NCI-H446 treated with DMSO at 0.1 percent for 48 hours (cell line): ENCODE measurements around the gene RASD1.
"Not testable (repeated sequence)": the region's sequence is repeated elsewhere in the genome, so short reads cannot be mapped to it uniquely, and the experiment has no call there.

ENCODE experiments used
- DNase-seq: peaks from one replicate; lab custom pipeline; 2025; lab: John Stamatoyannopoulos, UW

RASD1 gene

DNA sequence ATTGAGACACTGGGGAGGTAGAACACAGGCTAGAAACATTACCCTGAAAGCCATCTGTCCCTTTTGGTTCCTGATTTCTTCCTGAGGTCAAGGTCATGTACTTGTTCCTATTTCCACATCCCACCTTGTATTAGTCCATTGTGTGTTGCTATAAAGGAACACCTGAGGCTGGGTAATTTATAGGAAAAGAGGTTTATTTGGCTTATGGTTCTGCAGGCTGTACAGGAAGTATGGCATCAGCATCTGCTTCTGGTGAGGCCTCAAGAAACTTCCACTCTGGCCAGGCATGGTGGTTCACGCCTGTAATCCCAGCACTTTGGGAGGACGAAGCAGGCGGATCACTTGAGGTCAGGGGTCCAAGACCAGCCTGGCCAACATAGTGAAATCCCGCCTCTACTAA is 26.8 kb downstream of the RASD1 start:
- DNase-seq: no peak

DNA sequence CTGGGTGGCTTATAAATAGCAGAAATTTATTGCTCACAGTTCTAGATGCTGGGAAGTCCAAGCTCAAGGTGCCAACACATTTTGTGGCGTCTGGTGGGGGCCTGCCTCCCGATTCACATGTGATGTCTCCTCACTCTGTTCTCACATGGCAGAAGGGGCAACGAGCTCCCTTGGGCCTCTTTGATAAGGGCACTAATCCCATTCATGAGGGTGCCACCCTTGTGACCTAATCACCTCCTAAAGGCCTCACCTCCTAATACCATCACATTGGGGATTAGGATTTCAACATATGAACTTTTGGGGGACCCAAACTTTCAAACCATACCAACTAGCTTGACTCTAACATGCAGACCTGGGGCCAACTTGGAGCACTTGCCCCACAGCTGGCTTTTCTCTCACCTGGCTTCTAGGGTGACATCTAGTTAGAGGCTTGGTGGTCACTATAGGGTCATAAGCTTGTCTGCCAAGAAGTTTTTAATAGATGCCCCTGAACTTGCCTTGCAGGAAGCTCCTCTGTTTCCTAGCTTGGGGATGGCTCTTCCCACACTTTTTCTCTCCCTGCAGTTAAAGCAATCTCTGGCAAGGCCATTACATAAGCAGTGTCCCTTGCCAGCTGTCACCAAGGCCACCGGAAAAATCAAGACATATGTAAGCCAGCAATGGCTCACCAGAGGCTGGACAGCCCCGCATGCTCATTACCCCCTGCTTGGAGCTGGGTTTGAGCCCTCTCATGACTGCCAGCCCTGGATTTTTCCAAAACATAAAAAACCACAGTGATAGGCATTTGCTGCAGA is 27.8 kb downstream of the RASD1 start:
- DNase-seq: no peak

DNA sequence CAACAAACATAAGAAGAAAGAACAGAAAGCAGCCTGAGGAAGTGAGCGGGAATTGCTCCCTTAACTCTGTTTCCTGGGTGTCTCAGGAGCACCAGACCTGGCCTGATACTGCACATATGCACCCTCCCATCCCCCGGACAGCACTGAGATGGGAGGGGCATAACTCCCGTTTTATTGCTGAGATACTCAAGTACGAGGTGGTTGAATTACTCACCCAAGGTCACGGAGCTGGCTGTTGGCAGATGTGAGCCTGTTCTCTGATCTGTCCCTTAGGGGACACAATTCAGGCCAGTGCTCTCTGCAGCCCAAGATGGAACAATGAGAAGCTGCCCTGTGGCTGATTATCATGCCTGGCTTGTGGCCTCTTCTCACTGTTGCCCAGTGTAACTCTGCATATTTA is 28.5 kb downstream of the RASD1 start:
- no peak for DNase-seq

DNA sequence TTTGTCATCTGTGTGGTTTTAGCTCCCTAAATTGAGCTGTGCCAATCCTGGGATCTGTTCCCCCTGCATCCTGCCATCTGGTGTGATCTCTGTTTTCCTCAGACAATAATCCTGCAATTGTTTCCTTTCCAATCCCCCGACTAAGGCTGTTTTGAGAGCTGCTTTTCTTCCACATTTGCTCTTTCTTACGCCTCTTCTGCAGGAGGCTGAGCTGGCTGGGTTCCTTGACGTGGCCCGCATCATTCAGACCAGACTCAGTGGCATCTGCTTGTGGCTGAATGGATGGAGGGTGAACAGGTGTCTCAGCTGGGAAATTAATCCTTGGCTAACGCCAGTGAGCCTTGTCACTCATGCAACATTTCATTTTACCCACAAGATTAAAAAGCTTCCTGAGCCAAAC is 29.2 kb downstream of the RASD1 start:
- DNase-seq: peak; percentile 28

GRCh38 chr17:17466511-17466910 is 29.7 kb downstream of the RASD1 start:
- peak; percentile 50 for DNase-seq

DNA sequence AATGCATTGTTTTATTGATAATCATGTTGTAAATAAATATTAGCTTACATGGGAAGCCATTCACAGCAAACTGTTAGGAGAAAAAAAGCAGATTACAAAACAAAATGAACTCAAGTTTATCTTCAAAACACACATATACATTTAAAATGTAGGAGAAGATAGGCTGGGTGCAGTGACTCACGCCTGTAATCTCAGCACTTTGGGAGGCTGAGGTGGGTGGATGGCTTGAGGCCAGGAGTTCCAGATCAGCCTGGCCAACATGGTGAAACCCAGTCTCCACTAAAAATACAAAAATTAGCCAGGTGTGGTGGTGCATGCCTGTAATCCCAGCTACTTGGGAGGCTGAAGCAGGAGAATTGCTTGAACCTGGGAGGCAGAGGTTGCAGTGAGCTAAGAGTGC is 30.3 kb downstream of the RASD1 start:
- not testable (repeated sequence) for DNase-seq

- no peak for DNase-seq
These were observed 32.4 kb downstream of the RASD1 start for GRCh38 chr17:17463821-17464220.

GRCh38 chr17:17462048-17462824 is 34.0 kb downstream of the RASD1 start:
- DNase-seq: no peak

GRCh38 chr17:17460038-17460437 is 36.2 kb downstream of the RASD1 start:
- no peak for DNase-seq

DNA sequence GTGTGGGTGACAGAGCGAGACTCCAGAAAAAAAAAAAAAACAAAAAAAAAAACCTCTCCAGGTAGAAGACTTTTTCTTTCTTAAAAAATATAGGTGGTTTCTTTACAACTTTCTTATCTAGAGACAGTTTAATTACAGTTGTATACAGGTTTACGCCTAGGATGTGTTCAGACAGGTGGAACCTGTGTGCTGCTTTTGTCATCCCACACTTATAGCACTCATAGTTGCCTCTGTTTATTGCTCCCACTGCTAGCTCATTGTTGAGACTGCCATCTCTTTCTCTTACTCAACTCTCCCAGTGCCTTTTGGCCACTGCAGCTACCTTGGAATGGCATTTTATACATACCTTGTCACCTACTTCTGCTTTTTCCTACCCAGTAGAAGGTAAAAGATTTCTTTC is 38.5 kb downstream of the RASD1 start:
- no peak for DNase-seq

DNA sequence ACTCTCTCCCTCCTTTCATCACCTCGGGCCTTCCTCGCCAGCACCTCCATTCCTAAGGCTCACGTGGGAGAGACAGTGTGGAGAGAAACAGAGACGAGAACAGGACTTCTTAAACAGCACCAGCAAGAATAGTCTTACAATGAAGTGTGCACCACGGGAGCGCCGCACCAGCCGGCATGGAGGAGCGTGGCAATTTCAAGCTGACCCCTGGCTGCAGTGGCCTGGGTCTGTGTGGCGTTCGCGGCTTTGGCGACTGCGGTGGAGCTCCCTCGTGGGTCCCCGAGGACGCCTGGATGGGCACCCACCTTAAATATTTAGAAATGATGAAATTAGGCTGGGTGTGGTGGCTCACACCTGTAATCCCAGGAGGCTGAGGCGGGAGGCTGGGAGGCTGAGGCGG is 39.9 kb downstream of the RASD1 start:
- DNase-seq: no peak

- no peak for DNase-seq
These were observed 41.0 kb downstream of the RASD1 start for GRCh38 chr17:17455173-17455572.

DNA sequence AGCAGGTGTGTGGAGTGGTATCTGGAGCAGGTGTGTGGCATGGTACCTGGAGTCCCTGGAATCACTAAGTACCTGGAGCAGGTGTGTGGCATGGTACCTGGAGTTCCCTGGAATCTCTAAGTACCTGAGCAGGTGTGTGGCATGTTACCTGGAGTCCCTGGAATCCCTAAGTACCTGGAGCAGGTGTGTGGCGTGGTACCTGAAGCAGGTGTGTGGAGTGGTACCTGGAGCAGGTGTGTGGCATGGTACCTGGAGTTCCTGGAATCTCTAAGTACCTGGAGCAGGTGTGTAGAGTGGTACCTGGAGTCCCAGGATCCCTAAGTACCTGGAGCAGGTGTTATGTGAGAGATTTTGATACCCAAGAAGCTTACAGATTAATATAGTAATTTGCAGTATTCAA is 41.5 kb downstream of the RASD1 start:
- DNase-seq: not testable (repeated sequence)

GRCh38 chr17:17454276-17454675 is 41.9 kb downstream of the RASD1 start:
- no peak for DNase-seq

DNA sequence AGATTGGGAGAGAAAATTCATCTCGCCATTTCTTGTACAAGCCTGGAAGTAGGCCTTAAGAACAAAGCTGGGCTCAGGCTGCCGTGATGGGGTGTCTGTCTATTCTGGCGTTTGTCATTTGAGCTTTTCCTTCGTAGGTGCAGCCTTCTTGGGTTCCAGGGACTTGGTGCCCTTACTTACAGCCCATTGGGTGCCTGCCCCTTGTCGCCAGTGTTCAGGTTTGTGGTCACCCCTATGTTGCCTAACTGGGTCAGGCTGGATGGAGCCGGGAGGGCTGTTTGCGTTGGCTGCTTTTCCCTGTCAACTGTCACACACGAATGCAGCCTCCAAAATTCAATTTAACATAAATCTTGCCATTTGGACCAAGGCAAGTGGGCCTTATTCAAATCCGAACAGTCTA is 43.1 kb downstream of the RASD1 start:
- DNase-seq: no peak

DNA sequence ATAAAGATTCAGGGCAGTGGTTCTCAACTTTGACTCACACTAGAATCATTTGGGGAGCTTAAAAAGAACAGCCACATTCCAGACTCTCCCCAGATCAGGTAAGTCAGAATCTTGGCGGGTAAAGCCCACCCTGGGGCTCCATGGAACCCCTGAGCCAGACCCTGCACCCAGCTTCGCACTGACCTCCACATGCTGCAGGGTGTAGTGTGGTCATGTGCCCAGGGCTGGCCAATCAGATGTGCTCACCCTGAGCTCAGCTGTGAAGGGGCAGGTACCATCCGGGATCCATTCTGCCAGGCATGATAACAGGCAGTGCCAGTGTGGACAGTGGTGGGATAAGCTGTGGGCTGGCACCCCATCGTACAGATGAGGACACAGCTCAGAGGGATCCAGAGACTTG is 47.5 kb downstream of the RASD1 start:
- no peak for DNase-seq

DNA sequence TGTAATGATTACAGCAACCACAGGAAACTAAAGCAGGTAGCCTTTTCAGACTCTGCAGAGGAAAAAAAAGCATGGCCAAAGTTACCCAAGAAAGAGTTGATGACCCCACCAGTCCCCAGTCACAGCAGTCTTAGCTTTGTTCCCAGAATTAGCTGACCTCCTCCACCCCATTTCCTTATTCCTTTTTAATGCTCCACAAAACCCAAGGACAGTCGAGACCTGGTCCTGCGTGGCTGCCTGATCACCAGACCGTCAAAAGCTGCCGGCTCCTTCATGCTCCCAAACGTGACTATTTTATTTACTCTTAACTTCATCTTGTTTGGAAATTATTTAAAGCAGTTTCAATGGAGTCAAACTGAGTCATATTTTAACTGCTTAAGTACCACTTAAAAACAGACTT is 48.1 kb downstream of the RASD1 start:
- DNase-seq: no peak

DNA sequence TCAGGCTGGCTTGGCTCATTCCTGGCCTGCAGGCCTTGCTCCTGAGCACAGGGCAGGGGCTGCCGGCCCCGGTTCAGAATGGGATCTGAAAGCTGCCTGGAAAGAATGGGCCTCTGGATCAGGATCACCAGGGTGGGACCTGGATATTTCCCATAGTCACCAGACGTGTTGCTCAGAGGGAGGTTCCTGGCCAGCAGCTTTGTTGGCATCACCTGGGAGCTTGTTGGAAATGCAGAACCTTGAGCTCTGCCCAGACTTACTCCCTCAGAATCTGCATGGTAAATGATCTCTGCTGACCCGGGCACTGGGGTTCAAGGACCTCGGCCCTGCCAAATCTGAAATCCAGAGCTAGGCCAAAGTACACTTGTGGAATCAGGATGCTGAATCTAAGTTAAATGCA is 48.9 kb downstream of the RASD1 start:
- no peak for DNase-seq

GRCh38 chr17:17446666-17447155 is 49.5 kb downstream of the RASD1 start:
- no peak for DNase-seq

DNA sequence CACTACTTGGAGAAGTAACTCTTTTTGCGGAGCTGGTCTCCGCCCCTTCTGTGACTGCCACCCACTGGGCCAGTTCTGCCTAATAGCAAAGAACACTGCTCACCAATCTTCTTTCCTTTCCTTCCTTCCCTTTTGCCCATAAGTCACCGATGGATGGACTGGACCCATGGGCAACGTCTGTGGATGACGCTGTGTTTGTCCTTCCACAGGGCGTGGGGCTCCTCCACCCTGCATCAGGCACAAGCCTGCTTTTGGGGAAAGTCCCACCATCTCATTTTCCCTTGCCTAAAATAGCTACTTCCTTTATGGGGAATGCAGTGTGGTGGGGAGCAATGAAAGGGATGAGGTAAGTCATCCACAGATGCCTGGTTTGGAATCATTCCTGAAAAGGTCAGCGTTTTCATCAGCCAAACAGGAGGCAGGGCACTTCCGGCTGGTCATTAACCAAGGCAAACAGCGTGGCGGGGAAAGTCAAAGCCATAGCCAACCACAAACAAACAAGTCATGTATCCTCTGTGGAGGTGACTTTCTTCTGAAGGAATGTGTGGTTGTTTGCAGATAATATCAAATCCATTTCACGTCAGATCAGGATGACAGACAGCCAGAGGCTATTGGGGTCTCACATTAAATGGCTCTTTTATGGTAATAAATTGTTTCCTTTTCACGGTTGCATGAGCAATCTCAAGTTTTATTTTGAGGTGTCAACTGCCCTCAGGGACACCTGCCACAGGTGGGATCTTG is 50.1 kb downstream of the RASD1 start:
- no peak for DNase-seq

DNA sequence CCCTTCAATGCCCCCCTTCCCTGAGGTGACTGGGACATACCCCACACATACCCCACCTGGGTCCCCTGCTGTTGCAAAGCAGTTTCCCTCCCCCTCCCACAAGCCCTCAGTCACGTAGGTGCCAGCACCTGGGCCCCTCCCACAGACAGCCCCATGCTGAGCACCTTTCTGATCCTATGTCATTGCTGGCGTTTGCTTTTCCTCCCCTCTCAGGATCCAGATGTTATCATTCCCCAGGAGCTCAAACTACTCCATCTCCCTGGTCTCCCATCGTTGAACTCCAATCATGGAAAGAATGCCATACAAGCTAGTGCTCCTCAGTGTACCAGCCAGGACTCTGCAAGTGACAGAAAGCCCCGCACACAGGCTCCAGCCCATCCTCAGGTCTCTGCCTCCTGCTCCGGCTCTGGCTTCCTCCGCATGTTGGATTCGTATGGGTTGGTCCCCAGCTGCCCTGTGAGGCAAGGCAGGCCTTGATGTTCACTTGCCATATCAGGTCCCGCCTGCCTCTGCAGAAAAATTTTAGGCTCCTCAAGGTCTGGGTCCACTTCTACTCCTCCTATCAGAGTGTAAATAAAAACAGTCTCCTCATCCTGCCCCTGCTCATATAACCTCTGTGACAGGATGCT is 50.8 kb downstream of the RASD1 start:
- DNase-seq: no peak
